Measurements from ENCODE around the gene ALDH2. TPM values are rescaled to one million over a fixed set of nuclear protein-coding genes. Genes with fewer than 3 reads are reported as not detected.
A peak's percentile ranks its signal among the peaks of the same experiment; 100 is the strongest.
"Not testable (repeated sequence)": the region's sequence is repeated elsewhere in the genome, so short reads cannot be mapped to it uniquely, and the experiment has no call there.

ALDH2 gene
- total RNA-seq, 1 donor from 2014 or later = 11.3 TPM

DNA sequence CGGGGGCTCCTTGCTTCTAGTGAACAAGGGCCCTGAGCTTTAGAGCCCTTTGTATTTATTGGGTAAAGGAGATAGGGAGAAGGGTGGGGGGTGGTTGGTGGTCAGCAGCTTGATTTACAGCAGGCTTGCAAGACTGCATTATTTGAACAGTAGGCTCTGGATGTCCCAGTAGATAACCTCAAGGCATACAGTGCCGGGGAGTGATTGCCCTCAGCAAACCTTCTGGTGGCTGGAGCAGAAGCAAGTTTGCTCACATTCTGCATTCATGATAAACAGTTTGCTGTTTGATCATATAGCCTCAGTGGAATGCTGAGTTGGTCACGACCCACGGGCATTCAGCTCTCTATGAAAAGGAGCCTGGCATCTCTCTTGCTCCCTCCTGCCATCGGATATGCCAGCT lies 58.8 kb downstream of the ALDH2 start:
- DNase-seq (ENCODE audit: low spot score) = no peak

DNA sequence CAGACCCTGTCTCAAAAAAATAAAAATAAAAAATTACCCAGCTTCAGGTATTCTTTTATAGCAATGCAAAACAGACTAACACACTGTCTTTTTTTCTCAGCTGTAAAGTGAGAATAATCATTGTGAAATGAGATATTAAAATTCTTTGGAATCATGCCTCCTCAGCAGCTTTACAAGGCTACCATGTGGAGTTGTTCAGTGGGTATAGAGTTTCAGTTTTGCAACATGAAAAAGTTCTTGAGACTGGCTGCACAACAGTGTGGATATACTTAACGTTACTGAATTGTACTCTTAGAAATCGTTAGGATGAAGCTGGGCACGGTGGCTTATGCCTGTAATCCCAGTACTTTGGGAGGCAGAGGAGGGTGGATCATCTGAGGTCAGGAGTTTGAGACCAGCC lies 59.6 kb downstream of the ALDH2 start:
- DNase-seq (ENCODE audit: low spot score) = no peak

DNA sequence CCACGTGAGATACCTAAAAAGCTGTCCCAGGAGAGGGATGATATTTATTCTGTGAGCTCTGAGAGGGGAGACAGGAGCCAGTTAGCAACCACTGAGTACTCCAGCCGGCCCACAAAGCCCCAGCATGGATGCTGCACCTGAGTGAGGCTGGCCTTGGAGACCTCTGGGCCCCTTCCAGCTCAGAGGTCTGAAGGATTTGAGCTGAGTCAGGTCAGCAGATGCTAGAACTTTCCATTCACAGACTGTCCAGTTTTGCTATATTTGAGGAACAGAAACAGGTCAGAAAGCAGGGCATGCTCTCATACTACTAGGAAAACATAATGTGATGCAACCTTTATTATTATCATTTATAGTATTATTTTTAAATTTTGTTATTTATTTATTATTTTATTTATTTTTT lies 60.3 kb downstream of the ALDH2 start:
- DNase-seq (ENCODE audit: low spot score) = no peak

DNA sequence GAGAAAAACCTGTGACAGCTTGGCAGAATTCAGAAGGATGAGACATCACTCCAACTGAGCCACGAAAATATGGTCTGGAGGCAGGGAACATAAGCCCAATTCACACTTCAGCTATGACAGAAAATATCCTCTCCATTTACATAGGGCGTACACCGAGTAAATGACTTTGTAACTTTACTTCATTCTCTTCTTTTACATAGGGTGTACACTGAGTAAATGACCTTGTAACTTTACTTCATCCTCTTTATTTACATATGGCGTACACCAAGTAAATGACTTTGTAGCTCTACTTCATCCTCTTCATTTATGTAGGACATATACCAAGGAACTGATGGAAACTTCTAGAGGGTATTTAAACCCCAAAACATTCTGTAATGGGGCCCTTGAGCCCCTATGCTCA lies 61.2 kb downstream of the ALDH2 start:
- DNase-seq (ENCODE audit: low spot score) = no peak

DNA sequence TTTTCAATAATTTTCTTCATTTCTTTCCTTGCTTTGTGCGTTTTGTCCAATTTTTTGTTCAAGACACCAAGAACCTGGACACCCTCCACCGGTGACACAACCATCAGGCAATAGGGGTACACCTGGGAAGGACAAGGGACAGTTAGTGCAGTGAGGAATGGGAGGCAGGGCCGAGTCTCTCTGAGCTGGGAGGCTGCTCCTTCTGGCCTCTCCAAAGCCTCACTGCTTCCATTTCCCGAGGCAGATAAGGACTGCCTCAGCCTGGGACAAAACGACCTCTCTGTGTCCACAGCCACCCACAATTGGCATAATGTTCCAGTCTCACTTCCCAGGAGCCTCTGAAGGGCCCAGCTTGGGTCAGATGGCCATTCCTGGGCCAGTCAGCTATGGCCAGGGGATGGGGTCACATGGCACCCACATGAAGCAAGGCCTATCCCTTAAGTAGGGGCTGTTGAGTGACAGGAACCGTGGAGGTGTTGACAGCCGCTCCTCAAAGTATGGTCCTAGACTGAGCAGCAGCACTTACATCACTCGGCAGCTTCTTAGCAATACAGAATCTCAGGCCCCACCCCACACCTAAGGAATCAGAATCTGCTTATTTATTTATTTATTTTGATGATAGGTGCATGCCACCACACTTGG lies 61.7 kb downstream of the ALDH2 start:
- no peak for DNase-seq (ENCODE audit: low spot score)

DNA sequence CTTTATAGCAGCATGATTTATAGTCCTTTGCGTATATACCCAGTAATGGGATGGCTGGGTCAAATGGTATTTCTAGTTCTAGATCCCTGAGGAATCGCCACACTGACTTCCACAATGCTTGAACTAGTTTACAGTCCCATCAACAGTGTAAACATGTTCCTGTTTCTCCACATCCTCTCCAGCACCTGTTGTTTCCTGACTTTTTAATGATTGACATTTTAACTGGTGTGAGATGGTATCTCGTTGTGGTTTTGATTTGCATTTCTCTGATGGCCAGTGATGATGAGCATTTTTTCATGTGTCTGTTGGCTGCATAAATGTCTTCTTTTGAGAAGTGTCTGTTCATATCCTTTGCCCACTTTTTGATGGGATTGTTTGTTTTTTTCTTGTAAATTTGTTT lies 62.9 kb downstream of the ALDH2 start:
- DNase-seq (ENCODE audit: low spot score) = not testable (repeated sequence)

DNA sequence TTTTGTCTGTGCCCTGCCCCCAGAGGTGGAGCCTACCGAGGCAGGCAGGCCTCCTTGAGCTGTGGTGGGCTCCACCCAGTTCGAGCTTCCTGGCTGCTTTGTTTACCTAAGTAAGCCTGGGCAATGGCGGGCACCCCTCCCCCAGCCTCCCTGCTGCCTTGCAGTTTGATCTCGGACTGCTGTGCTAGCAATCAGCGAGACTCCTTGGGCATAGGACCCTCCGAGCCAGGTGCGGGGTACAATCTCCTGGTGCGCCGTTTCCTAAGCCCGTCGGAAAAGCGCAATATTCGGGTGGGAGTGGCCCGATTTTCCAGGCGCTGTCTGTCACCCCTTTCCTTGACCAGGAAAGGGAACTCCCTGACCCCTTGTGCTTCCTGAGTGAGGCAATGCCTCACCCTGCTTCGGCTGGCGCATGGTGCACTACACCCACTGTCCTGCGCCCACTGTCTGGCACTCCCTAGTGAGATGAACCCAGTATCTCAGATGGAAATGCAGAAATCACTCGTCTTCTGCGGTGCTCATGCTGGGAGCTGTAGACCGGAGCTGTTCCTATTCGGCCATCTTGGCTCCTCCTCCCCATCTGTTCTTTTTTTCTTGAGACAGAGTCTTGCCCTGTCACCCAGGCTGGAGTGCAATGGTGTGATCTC lies 68.1 kb downstream of the ALDH2 start:
- DNase-seq (ENCODE audit: low spot score) = not testable (repeated sequence)

DNA sequence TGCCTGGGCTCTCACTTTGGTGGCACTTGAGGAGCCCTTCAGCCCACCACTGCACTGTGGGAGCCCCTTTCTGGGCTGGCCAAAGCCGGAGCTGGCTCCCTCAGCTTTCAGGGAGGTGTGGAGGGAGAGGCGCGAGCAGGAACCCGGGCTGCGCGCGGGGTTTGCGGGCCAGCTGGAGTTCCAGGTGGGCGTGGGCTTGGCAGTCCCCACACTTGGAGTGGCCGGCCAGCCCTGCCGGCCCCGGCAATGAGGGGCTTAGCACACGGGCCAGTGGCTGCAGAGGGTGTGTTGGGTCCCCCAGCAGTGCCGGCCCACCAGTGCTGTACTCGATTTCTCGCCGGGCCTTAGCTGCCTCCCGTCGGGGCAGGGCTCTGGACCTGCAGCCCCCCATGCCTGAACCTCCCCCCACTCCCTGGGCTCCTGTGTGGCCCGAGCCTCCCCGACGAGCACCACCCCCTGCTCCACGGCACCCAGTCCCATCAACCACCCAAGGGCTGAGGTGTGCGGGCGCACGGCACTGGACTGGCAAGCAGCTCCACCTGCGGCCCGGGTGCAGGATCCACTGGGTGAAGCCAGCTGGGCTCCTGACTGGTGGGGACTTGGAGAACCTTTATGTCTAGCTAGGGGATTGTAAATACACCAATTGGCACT lies 68.9 kb downstream of the ALDH2 start:
- DNase-seq (ENCODE audit: low spot score) = not testable (repeated sequence)

DNA sequence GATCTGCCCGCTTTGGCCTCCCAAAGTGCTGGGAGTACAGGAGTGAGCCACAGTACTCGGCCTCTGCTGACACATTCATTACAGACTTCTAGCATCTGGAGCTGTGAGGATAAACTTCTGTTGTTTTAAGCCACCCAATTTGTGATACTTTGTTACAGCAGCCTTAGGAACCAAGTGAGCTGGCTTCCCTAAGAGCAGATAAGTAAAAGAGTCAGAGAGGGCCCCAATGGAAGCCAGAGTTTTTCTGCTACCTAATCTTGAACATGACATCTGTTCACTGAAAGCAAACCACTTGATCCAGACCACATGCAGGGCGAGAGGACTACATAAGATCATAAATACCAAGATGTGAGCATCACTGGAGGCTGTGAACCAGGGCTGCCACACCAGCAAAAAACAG lies 71.6 kb downstream of the ALDH2 start:
- DNase-seq (ENCODE audit: low spot score) = peak; percentile 40

DNA sequence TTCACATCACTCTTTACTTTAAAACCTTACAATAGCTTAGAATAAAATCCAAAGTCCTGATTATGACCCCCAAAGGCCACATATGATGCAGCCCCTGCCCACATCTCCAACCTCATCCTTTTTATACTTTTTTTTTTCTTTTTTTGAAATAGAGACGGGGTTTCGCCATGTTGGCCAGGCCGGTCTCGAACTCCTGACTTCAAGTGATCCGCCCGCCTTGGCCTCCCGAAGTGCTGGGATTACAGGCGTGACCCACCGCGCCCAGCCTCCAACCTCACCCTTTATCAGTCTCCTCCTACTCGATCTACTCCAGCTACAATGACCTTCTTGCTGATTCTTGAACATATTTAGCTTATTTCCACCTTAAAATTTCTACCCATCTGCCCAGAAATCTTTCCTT lies 74.1 kb downstream of the ALDH2 start:
- DNase-seq (ENCODE audit: low spot score) = no peak

DNA sequence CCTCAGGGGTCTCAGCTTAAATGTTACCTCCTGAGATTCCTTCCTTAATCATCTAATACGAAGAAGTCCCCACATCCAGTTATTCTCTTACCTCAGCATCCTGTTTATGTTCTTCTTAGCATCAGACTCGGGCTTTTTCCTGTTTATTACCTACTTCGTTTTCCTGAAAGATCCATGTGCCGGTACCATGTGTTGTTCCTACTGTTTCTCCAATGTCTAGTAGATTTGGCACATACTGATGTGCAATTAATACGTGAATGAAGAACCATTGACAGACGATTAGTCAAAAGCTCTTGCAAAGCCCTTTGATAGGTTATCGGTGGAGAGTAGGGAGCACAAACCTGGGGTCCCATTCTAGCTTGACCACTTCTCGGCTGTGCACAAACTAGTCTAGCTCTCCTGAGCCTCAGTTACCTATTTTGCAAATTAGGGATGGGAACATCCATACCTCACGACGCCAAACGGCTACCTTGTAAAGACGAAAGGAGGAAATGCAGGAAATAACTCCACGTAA lies 74.6 kb downstream of the ALDH2 start:
- no peak for DNase-seq (ENCODE audit: low spot score)

DNA sequence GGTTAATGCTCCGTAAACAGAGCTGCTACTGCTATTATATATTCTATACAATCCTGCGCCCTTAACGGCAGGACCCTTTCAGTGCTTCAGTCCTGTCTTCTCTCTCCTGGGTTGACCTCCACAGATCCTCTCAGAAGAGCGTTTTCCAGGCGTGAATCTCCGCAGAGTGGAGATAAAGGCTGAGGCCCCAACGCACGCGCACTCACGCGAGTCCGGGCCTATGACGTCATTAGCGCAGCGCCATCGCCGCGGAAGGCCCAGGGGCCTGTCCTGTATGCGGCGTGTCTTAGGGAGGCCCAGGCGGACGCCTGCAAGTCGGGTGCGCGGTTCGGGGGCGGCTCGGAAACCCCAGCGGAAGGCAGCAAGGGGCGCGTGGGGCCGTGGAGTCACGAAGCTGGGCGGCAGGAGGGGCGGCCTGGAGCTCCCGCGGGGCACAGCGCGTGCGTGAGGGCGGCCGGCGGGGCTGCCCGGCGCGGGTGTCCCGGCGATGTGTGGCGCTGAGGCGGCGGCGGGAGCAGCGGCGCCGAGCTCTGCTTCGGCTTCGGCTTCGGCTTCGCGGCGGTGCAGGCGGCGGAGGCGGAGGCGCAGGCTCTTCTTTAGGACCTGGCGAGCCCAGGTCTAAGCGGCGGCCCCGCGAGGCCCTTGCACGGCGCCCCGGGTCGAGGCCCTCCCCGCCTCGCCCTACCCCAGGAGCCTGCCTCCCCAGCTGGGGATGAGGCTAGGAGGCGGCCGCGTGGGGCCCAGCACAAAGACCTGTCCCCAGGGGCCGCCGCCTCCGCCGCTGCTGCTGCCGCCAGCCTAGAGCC lies 75.2 kb downstream of the ALDH2 start, which contains the start of gene MAPKAPK5:
TSS of gene MAPKAPK5 (plus strand) at position 479 of the 806 bp plus-strand sequence. CDS start 506 bp downstream, outside the sequence.
- DNase-seq (ENCODE audit: low spot score) = peak; percentile 96

DNA sequence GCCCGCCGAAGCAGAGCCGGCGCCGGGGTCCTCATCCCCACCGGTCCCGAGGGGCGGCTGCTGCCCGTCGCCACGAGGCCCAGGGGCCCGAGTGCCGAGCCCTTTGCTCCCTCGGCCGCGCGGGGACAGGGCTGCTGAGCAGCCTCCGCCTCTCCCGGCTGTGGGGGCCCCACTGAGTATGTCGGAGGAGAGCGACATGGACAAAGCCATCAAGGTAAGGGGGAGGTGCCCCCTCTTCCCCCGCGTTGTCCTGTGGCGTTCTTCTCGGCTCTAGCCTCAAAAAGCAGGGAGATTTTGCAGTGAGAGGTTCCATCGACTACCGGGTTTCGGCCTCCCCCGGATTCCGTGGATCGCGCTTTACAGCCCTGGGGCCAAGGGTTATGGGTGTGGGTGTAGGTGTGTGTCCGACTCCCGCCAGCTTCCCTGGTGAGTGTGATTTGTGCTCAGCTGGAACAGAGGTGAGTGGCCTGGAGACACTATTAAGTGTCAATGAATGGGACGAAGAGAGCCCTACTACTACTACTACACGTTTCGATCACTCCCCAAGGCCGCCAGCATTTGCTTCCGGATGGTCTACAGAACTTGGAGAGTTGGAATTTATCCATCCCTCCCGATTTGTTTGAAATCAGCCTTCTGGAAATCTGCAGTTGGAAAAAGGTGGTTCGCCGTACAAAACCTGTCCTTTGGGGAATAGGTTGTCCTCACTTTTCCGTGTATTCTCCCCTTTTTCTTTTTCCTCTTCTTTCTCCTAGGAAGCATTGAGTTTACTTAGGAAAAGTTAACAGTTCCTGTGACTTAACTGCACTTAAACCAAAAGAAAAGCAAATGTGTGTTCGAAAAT lies 76.0 kb downstream of the ALDH2 start:
- no peak for DNase-seq (ENCODE audit: low spot score)

DNA sequence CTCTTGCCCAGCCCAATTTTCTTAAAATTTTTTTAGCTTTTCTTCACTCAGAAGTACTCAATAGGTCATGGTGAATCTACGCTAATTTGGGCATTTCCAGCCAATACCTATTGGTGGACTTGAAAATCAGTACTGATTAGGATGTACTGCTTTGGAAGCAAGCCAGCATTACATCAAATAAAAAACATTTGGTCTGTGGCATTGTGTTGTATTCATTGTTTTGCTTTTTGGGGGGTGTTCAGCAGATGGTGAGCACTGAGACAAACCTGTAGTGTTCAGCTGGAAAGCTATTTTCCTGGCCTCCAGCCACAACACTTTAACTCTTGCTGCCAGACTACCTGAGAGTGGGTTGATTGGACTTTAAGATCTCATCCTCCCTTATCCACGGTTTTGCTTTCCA lies 79.3 kb downstream of the ALDH2 start:
- DNase-seq (ENCODE audit: low spot score) = no peak

DNA sequence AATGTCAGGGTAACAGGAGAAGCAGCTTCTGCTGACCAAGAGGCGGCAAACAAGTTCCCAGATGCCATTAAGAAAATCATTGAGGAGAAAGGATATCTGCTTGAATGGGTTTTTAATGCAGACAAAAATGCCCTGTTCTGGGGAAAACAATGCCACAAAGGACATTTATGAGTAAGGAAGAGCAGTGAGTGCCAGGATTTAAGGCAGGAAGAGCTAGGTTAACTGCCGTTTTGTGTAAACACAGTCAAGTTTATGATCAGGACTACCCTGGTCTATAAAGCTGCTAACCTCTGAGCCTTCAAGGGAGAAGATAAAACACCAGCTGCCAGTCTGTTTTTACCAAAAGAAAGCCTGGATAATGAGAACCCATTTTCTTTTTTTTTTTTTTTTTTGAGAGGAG lies 83.8 kb downstream of the ALDH2 start:
- no peak for DNase-seq (ENCODE audit: low spot score)

DNA sequence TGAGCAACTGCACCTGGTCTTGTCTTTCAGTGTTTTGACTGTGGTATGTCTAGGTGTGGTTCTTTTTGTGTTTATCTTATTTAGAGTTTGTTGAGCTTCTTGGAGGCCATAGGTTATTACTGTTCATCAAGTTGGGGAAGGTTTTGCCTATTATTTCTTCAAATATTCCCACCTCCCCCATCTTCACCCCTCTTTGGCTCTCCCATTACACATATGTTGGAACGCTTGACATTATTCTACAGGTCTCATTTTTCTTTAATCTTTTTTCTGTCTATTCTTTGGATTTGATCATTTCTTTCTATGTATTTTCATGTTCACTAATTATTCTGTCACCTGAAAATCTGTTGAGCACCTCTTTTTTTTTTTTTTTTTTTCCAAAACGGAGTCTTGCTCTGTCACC lies 91.5 kb downstream of the ALDH2 start:
- DNase-seq (ENCODE audit: low spot score) = no peak

DNA sequence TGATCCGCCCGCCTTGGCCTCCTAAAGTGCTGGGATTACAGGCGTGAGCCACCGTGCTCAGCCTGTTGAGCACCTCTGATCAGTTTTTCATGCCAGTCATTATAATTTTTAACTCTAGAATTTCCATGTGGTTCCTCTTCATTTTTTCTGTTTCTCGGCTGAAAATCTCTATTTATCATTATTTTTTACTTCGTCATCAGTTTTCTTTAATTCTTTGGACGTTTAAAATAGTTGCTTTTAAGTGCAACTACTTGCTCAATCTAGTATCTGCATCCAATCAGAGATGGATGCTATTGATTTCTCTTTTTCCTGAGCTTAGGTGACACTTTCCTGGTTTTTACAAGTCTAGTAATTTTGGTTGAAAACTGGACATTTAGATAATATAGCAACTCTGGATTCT lies 92.0 kb downstream of the ALDH2 start:
- no peak for DNase-seq (ENCODE audit: low spot score)

DNA sequence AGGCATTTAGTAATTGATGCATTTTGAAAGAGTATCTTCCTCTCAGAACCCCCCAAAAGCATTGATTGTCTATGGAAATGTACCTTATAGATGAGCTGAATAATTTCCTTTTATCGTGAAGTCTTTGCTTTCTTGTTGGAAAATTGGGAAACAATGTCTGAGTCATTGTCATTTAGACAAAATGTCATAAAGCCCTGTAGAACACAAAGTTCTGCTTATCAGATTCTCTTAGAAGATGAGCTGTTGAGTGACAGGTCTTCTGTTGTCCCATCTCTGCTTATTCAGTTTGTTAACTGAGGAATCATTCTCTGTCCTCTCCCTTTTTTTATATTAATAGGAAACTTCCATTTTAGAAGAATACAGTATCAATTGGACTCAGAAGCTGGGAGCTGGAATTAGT lies 98.2 kb downstream of the ALDH2 start:
- DNase-seq (ENCODE audit: low spot score) = no peak
